MM.1S (cell line): ENCODE data around the gene IFNL4.

Experiments used
- DNase-seq: peaks from one replicate; pipeline ENCODE4 v3.0.0-alpha.2; 2015
- H2AFZ ChIP-seq: fragments of 300-600 bp; sonication (generic); 2 replicates; pipeline ENCODE4 v1.6.0; 2016; ENCODE audit warnings: antibody characterized with exemption, low read length
- H3F3A ChIP-seq: fragments of 300-600 bp; sonication (generic); 2 replicates; pipeline ENCODE4 v1.6.1; 2016; ENCODE audit warnings: mild to moderate bottlenecking, antibody characterized with exemption, low read length, moderate library complexity, mixed read lengths; ENCODE audit not compliant: insufficient read depth
- H3K27ac ChIP-seq: fragments of 300-600 bp; sonication (generic); 2 replicates; pipeline ENCODE4 v1.5.1; 2016; ENCODE audit warnings: mild to moderate bottlenecking, low read length
- H3K27me3 ChIP-seq: fragments of 300-600 bp; sonication (generic); replicated peaks from 2 replicates; pipeline ENCODE4 v1.6.0; 2016; ENCODE audit warnings: low read length; ENCODE audit not compliant: insufficient read depth
- H3K36me3 ChIP-seq: fragments of 300-600 bp; sonication (generic); replicated peaks from 2 replicates; pipeline ENCODE4 v1.6.1; 2016; ENCODE audit warnings: mild to moderate bottlenecking, low read length, mixed read lengths; ENCODE audit not compliant: insufficient read depth
- H3K4me1 ChIP-seq: fragments of 300-600 bp; sonication (generic); 2 replicates; pipeline ENCODE4 v1.6.1; 2016; ENCODE audit warnings: low read length, mixed read lengths
- H3K4me2 ChIP-seq: fragments of 300-600 bp; sonication (generic); 2 replicates; pipeline ENCODE4 v1.6.0; 2016; ENCODE audit warnings: low read depth, low read length
- H3K4me3 ChIP-seq: fragments of 300-600 bp; sonication (generic); 2 replicates; pipeline ENCODE4 v1.5.1; 2016; ENCODE audit warnings: low read length, mixed read lengths
- H3K79me2 ChIP-seq: fragments of 300-600 bp; sonication (generic); 2 replicates; pipeline ENCODE4 v1.6.1; 2016; ENCODE audit warnings: mixed run types, low read length, mixed read lengths
- H3K9ac ChIP-seq: fragments of 300-600 bp; sonication (generic); 2 replicates; pipeline ENCODE4 v1.6.1; 2016; ENCODE audit warnings: low read length, mixed read lengths
- H3K9me2 ChIP-seq: fragments of 300-600 bp; sonication (generic); replicated peaks from 2 replicates; pipeline ENCODE4 v1.6.1; 2016; ENCODE audit warnings: mild to moderate bottlenecking, low read length, mixed read lengths; ENCODE audit not compliant: insufficient read depth
- H3K9me3 ChIP-seq: fragments of 300-600 bp; sonication (generic); replicated peaks from 2 replicates; pipeline ENCODE4 v1.6.1; 2016; ENCODE audit warnings: mild to moderate bottlenecking, low read length, mixed read lengths; ENCODE audit not compliant: insufficient read depth
- H4K20me1 ChIP-seq: fragments of 300-600 bp; sonication (generic); 2 replicates; pipeline ENCODE4 v1.6.1; 2016; ENCODE audit warnings: mild to moderate bottlenecking, low read length, moderate library complexity, mixed read lengths; ENCODE audit not compliant: insufficient read depth
- CTCF ChIP-seq: fragments of 300-600 bp; sonication (generic); IDR thresholded peaks from 2 replicates; pipeline ENCODE4 v1.5.1; 2016; ENCODE audit warnings: antibody characterized with exemption, low read length, mixed read lengths
- EZH2 ChIP-seq: fragments of 300-600 bp; sonication (generic); optimal IDR thresholded peaks from 2 replicates; pipeline ENCODE3; 2017; ENCODE audit warnings: low read depth, mild to moderate bottlenecking, antibody characterized with exemption, low read length, mixed read lengths
- EZH2phosphoT487 ChIP-seq: fragments of 300-600 bp; sonication (generic); IDR thresholded peaks from 2 replicates; pipeline ENCODE4 v1.6.1; 2018; ENCODE audit warnings: antibody characterized with exemption, low read length

IFNL4 gene

GRCh38 chr19:39248806-39249205, at the start of gene IFNL4:
Gene IFNL4, minus strand, starts transcription at chr19:39248856.
- H3K4me1 ChIP-seq: no peaks in the 10 kb centered on the region
- no peak within 1 kb of the TSS for H2AFZ ChIP-seq
- H3K9me2 ChIP-seq: no peaks in the 10 kb centered on the region
- H3K9ac ChIP-seq: no peak within 1 kb of the TSS
- no peaks in the 10 kb centered on the region for H3F3A ChIP-seq
- no peak within 1 kb of the TSS for H3K4me3 ChIP-seq
- H3K79me2 ChIP-seq: no peaks in the 10 kb centered on the region
- H3K4me2 ChIP-seq: no peak within 1 kb of the TSS
- H3K36me3 ChIP-seq: no peaks in the 10 kb centered on the region
- TF ChIP-seq CTCF (no peak), EZH2 (no peak), EZH2phosphoT487 (no peak)
- H3K27me3 ChIP-seq: peaks cover 49% of the 10 kb centered on the region
- H4K20me1 ChIP-seq: no peaks in the 10 kb centered on the region
- DNase-seq: no peak
- H3K9me3 ChIP-seq: no peaks in the 10 kb centered on the region
- H3K27ac ChIP-seq: no peak within 1 kb of the TSS

- H3K4me2 ChIP-seq: no peak overlapping the region
- H3K36me3 ChIP-seq: no peaks in the 10 kb centered on the region
- no peak overlapping the region for H3K9ac ChIP-seq
- TF ChIP-seq CTCF (no peak), EZH2 (no peak)
- no peak for DNase-seq
- H3K27ac ChIP-seq: no peak overlapping the region
- peaks cover 8% of the 10 kb centered on the region; the same call in 1 of the 2 replicates for H3K27me3 ChIP-seq
- H3K79me2 ChIP-seq: no peaks in the 10 kb centered on the region
- no peaks in the 10 kb centered on the region for H3K9me3 ChIP-seq
- H3K4me1 ChIP-seq: no peaks in the 10 kb centered on the region
- no peaks in the 10 kb centered on the region for H3F3A ChIP-seq
- H3K9me2 ChIP-seq: no peaks in the 10 kb centered on the region
- no peaks in the 10 kb centered on the region for H4K20me1 ChIP-seq
- no peak overlapping the region for H3K4me3 ChIP-seq
- no peak overlapping the region for H2AFZ ChIP-seq
Observed at GRCh38 chr19:39297931-39298634, 49.4 kb upstream of the IFNL4 start.

- no peak for DNase-seq
- Histone ChIP-seq H3K27ac (no peak overlapping the region), H3K4me2 (no peak overlapping the region), H3K36me3 (no peaks in the 10 kb centered on the region), H4K20me1 (no peaks in the 10 kb centered on the region), H3K9me3 (no peaks in the 10 kb centered on the region), H3K27me3 (peaks cover 8% of the 10 kb centered on the region; the same call in 1 of the 2 replicates), H3K9ac (no peak overlapping the region), H3K9me2 (no peaks in the 10 kb centered on the region), H3K79me2 (no peaks in the 10 kb centered on the region), H3K4me1 (no peaks in the 10 kb centered on the region), H2AFZ (no peak overlapping the region), H3F3A (no peaks in the 10 kb centered on the region), H3K4me3 (no peak overlapping the region)
- TF ChIP-seq EZH2 (no peak), CTCF (no peak)
Observed at GRCh38 chr19:39296906-39297305, 48.2 kb upstream of the IFNL4 start.
